Neural cell (in vitro differentiated cells): ENCODE measurements around the gene KDM1B. TPM values are rescaled to one million over a fixed set of nuclear protein-coding genes. Genes with fewer than 3 reads are reported as not detected.
"Not testable (repeated sequence)": the region's sequence is repeated elsewhere in the genome, so short reads cannot be mapped to it uniquely, and the experiment has no call there.

Experiments
- H2AFZ ChIP-seq: fragments of 200-600, 300-800 bp; sonication (generic), shearing (Covaris generic); 2 replicates; pipeline ENCODE4 v1.6.0; 2014; ENCODE audit warnings: low read depth, mild to moderate bottlenecking, antibody characterized with exemption, low read length, moderate library complexity
- H3F3A ChIP-seq: fragments of 200-600 bp; shearing (Covaris generic); 2 replicates; pipeline ENCODE4 v1.6.1; 2016; ENCODE audit warnings: mild to moderate bottlenecking, moderate library complexity, mixed read lengths, antibody characterized with exemption, low read length; ENCODE audit not compliant: insufficient read depth, poor library complexity, severe bottlenecking
- H3K27ac ChIP-seq: fragments of 200-600, 300-800 bp; sonication (generic), shearing (Covaris generic); 2 replicates; pipeline ENCODE4 v1.5.1; 2014; ENCODE audit warnings: mild to moderate bottlenecking, low read length, moderate library complexity
- H3K27me3 ChIP-seq: fragments of 300-800, 200-600 bp; sonication (generic), shearing (Covaris generic); 2 replicates; pipeline ENCODE4 v1.6.0; 2014; ENCODE audit warnings: mild to moderate bottlenecking, low read depth, low read length, moderate library complexity; ENCODE audit not compliant: insufficient read depth
- H3K36me3 ChIP-seq: fragments of 300-800, 200-600 bp; sonication (generic), shearing (Covaris generic); 2 replicates; pipeline ENCODE4 v1.5.1; 2014; ENCODE audit warnings: mild to moderate bottlenecking, antibody characterized with exemption, low read length, moderate library complexity; ENCODE audit not compliant: insufficient read depth
- H3K4me2 ChIP-seq: fragments of 300-800, 200-600 bp; sonication (generic), shearing (Covaris generic); 2 replicates; pipeline ENCODE4 v1.6.0; 2014; ENCODE audit warnings: mild to moderate bottlenecking, low read length
- H3K4me3 ChIP-seq: fragments of 300-800, 200-600 bp; sonication (generic), shearing (Covaris generic); 2 replicates; pipeline ENCODE4 v1.5.1; 2014; ENCODE audit warnings: mild to moderate bottlenecking, low read length, moderate library complexity
- H3K79me2 ChIP-seq: fragments of 200-600 bp; shearing (Covaris generic); replicated peaks from 2 replicates; pipeline ENCODE4 v1.6.0; 2014; ENCODE audit warnings: mild to moderate bottlenecking, low read length, moderate library complexity; ENCODE audit not compliant: insufficient read depth
- H3K9ac ChIP-seq: fragments of 300-800, 200-600 bp; sonication (generic), shearing (Covaris generic); 2 replicates; pipeline ENCODE4 v1.6.1; 2016; ENCODE audit warnings: mild to moderate bottlenecking, low read length, mixed read lengths
- H3K9me2 ChIP-seq: fragments of 200-600 bp; shearing (Covaris generic); 2 replicates; pipeline ENCODE4 v1.6.1; 2016; ENCODE audit warnings: mild to moderate bottlenecking, low read length, mixed read lengths; ENCODE audit not compliant: insufficient read depth
- H3K9me3 ChIP-seq: fragments of 200-600, 300-800 bp; sonication (generic), shearing (Covaris generic); 2 replicates; pipeline ENCODE4 v1.6.1; 2016; ENCODE audit warnings: mild to moderate bottlenecking, mixed run types, low read length, moderate library complexity, mixed read lengths
- H4K20me1 ChIP-seq: fragments of 200-600 bp; shearing (Covaris generic); 2 replicates; pipeline ENCODE4 v1.6.1; 2016; ENCODE audit warnings: mild to moderate bottlenecking, mixed run types; ENCODE audit not compliant: insufficient read depth
- EP300 ChIP-seq: fragments of 450-650 bp; conservative IDR thresholded peaks from 2 replicates; pipeline ENCODE4 v1.6.1; 2014; ENCODE audit warnings: antibody characterized with exemption, mild to moderate bottlenecking, moderate library complexity; ENCODE audit not compliant: poor library complexity, severe bottlenecking
- EZH2 ChIP-seq: fragments of 200-600, 300-800 bp; shearing (Covaris generic), sonication (generic); IDR thresholded peaks from 2 replicates; pipeline ENCODE4 v1.6.1; 2014; ENCODE audit warnings: antibody characterized with exemption, low read length, borderline replicate concordance, mild to moderate bottlenecking; ENCODE audit not compliant: insufficient read depth, poor library complexity, severe bottlenecking
- MXI1 ChIP-seq: fragments of 450-650 bp; conservative IDR thresholded peaks from 2 replicates; pipeline ENCODE4 v1.6.1; 2014; ENCODE audit warnings: antibody characterized with exemption, mild to moderate bottlenecking; ENCODE audit not compliant: poor library complexity, severe bottlenecking
- POLR2AphosphoS5 ChIP-seq: IDR thresholded peaks from 2 replicates; pipeline ENCODE4 v1.6.1; 2012
- RAD21 ChIP-seq: fragments of 450-650 bp; conservative IDR thresholded peaks from 2 replicates; pipeline ENCODE4 v1.6.1; 2014; ENCODE audit warnings: antibody characterized with exemption, mild to moderate bottlenecking, moderate library complexity
- SMC3 ChIP-seq: fragments of 450-650 bp; conservative IDR thresholded peaks from 2 replicates; pipeline ENCODE4 v1.6.1; 2014; ENCODE audit warnings: antibody characterized with exemption, mild to moderate bottlenecking, moderate library complexity; ENCODE audit not compliant: poor library complexity
- TAF1 ChIP-seq: IDR thresholded peaks from 2 replicates; pipeline ENCODE4 v1.6.1; 2012; ENCODE audit warnings: low read depth
- polyA plus RNA-seq: library from polyadenylated mRNA; depleted of rRNA; stranded (reverse); fragments of >200 nt; gene quantifications from 2 replicates; pipeline ENCODE4 v1.2.3, GENCODE V29; 2014
- TF ChIP-seq, protein P1 (sequence below): fragments of 450-650 bp; IDR thresholded peaks from 2 replicates; pipeline ENCODE4 v1.5.1; 2014; ENCODE audit warnings: antibody characterized with exemption, mild to moderate bottlenecking, moderate library complexity; ENCODE audit not compliant: poor library complexity, severe bottlenecking
- TF ChIP-seq, protein P2 (sequence below): IDR thresholded peaks from 2 replicates; pipeline ENCODE4 v1.6.1; 2012; ENCODE audit warnings: borderline replicate concordance

KDM1B gene
- polyA plus RNA-seq, 1 donor from 2014 or later, result 24.5 TPM

DNA sequence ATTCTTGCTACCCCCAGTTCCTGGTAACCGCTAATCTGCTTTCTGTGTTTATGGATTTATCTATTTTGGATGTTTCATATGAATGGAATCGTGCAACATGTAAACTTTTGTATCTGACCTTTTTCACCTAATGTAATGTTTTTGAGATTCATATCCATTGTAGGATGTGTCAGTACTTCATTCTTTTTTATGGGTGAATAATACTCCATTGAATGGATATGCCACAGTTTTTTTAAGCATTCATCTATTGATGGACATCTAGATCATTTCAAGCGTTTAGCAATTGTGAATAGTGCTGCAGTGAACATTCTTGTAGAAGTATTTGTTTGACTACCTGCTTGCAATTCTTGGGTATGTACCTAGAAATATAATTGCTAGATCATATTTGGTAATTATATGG is 13.0 kb downstream of the KDM1B start:
- no peaks in the 10 kb centered on the region for H3K79me2 ChIP-seq
- H4K20me1 ChIP-seq, result no peaks in the 10 kb centered on the region
- H3K9me2 ChIP-seq, result no peaks in the 10 kb centered on the region
- no peak overlapping the region for H2AFZ ChIP-seq
- peaks cover 20% of the 10 kb centered on the region for H3K36me3 ChIP-seq
- H3K4me3 ChIP-seq, result no peak overlapping the region
- H3K4me2 ChIP-seq, result no peak overlapping the region
- no peaks in the 10 kb centered on the region for H3K9me3 ChIP-seq
- H3K9ac ChIP-seq, result no peak overlapping the region
- no peaks in the 10 kb centered on the region for H3K27me3 ChIP-seq
- H3K27ac ChIP-seq, result no peak overlapping the region
- TF ChIP-seq SMC3, result no peak
- TF ChIP-seq, protein P1, sequence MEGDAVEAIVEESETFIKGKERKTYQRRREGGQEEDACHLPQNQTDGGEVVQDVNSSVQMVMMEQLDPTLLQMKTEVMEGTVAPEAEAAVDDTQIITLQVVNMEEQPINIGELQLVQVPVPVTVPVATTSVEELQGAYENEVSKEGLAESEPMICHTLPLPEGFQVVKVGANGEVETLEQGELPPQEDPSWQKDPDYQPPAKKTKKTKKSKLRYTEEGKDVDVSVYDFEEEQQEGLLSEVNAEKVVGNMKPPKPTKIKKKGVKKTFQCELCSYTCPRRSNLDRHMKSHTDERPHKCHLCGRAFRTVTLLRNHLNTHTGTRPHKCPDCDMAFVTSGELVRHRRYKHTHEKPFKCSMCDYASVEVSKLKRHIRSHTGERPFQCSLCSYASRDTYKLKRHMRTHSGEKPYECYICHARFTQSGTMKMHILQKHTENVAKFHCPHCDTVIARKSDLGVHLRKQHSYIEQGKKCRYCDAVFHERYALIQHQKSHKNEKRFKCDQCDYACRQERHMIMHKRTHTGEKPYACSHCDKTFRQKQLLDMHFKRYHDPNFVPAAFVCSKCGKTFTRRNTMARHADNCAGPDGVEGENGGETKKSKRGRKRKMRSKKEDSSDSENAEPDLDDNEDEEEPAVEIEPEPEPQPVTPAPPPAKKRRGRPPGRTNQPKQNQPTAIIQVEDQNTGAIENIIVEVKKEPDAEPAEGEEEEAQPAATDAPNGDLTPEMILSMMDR, result no peak
- TF ChIP-seq, protein P2, sequence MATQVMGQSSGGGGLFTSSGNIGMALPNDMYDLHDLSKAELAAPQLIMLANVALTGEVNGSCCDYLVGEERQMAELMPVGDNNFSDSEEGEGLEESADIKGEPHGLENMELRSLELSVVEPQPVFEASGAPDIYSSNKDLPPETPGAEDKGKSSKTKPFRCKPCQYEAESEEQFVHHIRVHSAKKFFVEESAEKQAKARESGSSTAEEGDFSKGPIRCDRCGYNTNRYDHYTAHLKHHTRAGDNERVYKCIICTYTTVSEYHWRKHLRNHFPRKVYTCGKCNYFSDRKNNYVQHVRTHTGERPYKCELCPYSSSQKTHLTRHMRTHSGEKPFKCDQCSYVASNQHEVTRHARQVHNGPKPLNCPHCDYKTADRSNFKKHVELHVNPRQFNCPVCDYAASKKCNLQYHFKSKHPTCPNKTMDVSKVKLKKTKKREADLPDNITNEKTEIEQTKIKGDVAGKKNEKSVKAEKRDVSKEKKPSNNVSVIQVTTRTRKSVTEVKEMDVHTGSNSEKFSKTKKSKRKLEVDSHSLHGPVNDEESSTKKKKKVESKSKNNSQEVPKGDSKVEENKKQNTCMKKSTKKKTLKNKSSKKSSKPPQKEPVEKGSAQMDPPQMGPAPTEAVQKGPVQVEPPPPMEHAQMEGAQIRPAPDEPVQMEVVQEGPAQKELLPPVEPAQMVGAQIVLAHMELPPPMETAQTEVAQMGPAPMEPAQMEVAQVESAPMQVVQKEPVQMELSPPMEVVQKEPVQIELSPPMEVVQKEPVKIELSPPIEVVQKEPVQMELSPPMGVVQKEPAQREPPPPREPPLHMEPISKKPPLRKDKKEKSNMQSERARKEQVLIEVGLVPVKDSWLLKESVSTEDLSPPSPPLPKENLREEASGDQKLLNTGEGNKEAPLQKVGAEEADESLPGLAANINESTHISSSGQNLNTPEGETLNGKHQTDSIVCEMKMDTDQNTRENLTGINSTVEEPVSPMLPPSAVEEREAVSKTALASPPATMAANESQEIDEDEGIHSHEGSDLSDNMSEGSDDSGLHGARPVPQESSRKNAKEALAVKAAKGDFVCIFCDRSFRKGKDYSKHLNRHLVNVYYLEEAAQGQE, result no peak
- no peak for TF ChIP-seq EP300
- no peak for TF ChIP-seq EZH2
- TF ChIP-seq MXI1, result no peak
- no peak for TF ChIP-seq RAD21
- no peak for TF ChIP-seq POLR2AphosphoS5
- TF ChIP-seq TAF1, result no peak
- no peaks in the 10 kb centered on the region for H3F3A ChIP-seq

DNA sequence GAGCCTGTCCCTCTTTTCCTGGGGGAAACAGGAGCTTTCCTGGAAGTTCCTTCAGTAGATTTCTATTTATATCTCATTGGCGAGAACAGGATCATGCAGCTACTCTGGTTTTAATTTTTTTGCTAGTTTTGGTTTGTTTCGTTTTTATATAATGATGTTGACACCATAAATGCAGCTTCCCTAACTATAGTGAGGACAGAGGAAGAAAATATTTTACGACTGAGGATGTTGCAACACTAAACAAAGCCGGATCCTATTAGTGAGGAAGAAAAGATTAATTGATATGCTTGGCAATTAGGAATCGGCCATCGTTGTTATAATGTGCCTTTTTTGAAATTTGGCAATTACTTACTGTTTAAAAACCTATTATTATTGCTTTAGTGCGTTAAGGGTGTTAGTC is 16.6 kb downstream of the KDM1B start:
- no peaks in the 10 kb centered on the region for H3F3A ChIP-seq
- H3K27ac ChIP-seq, result no peak overlapping the region
- no peak overlapping the region for H3K4me2 ChIP-seq
- H3K79me2 ChIP-seq, result no peaks in the 10 kb centered on the region
- H3K4me3 ChIP-seq, result no peak overlapping the region
- no peak overlapping the region for H3K9ac ChIP-seq
- no peak overlapping the region for H2AFZ ChIP-seq
- H3K9me3 ChIP-seq, result no peaks in the 10 kb centered on the region
- H4K20me1 ChIP-seq, result no peaks in the 10 kb centered on the region
- peaks cover 12% of the 10 kb centered on the region for H3K36me3 ChIP-seq
- TF ChIP-seq TAF1, result no peak
- no peaks in the 10 kb centered on the region for H3K27me3 ChIP-seq
- H3K9me2 ChIP-seq, result no peaks in the 10 kb centered on the region

DNA sequence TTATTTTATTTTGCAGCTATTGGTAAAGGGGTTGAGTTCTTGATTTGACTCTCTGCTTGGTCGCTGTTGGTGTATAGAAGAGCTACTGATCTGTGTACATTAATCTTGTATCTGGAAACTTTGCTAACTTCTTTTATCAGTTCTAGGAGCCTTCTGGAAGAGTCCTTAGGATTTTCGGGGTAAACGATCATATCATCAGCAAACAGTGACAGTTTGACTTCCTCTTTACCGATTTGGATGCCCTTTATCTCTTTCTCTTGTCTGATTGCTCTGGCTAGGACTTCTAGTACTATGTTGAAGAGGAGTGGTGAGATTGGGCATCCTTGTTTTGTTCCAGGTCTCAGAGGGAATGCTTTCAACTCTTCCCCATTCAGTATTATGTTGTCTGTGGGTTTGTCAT is 21.0 kb downstream of the KDM1B start:
- not testable (repeated sequence) for H3K4me3 ChIP-seq, H4K20me1 ChIP-seq, H3F3A ChIP-seq, H3K4me2 ChIP-seq, H3K9ac ChIP-seq, H3K27ac ChIP-seq, H3K36me3 ChIP-seq, H3K9me3 ChIP-seq, H3K9me2 ChIP-seq, H2AFZ ChIP-seq, H3K79me2 ChIP-seq, H3K27me3 ChIP-seq
